GM21526 (cell line): ENCODE measurements around the gene FAM219A.
"Not testable (repeated sequence)": the region's sequence is repeated elsewhere in the genome, so short reads cannot be mapped to it uniquely, and the experiment has no call there.

Source experiments
- ATAC-seq: cut with Tn5 transposase; IDR thresholded peaks from one replicate; pipeline ENCODE4 v1.9.1; 2021; ENCODE audit warnings: moderate library complexity; ENCODE audit not compliant: unreplicated experiment, low FRiP score

FAM219A gene

DNA sequence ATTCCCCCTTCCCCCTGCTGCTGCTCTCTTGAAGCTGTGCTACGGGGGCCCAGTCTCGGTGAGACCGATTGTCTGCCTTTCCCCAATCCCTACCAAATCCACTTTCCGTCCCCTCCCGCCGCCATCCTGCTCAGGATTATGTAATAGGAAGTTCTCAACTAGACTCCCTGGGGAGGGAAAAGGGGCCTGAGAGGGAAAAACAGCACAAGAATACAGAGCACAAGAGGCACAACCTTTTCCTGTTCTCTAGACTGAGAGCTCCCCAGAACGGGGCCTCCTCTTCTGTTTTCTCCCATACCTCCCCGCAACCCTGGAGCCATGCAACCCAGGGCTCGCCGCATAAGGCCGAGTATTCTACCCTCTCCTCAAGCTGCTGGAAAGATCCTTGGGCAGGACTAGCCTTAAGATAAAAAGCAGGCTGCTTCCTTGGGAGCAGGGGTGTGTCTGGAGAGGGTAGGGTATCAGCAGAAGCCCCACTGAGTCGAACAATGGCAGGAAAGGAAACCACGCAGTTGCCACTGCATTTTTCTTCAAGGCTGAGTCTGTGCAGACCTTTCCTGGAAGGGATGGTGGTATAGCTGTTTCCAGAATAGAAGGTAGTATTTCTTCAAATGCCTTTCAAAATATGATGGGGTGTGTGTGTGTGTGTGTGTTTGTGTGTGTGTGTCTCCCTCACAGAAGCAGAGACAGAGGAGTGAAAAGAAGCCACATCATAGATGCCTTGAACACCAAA, 94.6 kb downstream of the FAM219A start:
- no peak for ATAC-seq

DNA sequence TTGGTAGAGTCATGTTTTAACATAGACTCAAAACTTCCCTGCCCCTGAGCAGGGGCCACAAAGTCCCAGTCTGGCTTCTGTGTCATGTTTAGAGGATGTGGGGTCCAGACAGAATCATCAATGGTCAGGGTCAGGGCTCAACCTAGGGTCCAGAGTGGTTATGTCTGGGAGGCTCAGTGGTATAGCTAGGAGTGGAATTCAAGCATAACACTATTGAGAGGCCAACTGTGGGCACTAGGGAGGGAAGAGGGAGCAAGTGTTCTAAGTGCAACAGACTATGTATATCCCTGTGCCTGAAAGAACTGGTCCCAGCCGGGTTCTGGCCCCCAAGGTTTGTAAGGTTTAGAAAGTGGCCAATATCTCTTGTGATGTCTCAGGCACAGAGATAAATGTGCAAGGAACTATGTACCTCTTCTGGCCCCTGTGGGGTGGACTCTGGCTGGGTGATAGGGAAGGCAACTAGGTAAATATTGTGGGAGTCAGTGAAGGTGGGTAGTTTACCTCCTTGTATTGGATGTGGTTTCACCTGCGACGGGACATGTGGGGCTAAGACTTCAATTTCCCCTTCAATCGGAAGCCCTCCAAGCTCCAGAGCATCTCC, 95.7 kb downstream of the FAM219A start:
- no peak for ATAC-seq

DNA sequence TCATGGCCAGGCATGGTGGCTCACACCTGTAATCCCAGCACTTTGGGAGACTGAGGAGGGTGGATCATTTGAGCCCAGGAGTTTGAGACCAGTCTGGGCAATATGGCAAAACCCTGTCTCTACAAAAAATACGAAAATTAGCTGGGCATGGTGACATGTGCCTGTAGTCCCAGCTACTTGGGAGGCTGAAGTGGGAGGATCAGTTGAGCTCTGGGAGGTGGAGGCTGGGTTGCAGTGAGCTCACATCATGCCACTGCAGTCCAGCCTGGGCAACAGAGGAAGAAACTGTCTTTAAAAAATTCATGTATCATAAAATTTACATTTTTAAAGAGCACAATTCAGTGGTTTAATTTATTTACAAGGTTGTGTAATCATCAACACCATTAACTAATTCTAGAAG, 105.4 kb downstream of the FAM219A start:
- ATAC-seq = not testable (repeated sequence)

DNA sequence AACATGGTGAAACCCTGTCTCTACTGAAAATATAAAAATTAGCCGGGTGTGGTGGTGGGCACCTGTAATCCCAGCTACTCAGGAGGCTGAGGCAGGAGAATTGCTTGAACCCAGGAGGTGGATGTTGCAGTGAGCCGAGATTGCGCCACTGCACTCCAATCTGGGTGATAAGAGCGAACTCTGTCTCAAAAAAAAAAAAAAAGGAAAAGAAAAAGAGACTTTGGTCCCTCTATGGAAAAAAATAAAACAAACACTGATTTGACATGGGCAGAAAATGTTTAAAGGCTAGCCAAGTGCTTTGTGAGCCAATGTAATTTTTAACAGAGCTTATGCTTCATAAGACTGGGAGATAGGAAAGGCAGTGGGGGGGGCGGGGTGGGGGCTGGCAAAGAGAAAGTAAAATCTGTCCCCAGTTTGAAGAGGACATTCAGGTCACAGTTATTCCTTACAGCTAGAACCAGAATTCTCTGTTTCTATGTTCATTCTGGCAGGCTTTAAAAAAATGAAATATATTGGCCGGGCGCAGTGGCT, 106.2 kb downstream of the FAM219A start:
- ATAC-seq = not testable (repeated sequence)

DNA sequence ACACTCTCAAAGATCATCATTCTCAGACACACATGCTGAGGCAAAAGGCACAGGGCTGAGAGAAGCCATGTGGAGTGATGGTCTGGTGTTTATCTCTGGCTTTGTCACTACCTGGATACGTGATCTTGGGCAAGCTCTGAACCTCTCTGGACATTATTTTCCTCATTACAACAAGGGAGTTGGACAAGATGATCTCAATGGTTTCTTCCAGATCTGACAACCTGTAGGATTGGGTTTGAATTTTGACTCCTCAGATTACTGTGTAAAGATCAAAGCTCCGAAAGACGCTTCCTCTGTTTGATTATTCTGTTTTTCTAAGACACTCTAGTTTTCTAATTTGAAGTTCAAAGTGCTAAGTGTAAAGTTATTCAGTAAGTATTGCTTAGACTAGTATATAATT, 109.0 kb downstream of the FAM219A start:
- ATAC-seq = no peak
